NCI-H2171 (cell line): ENCODE results near the gene SMARCAL1.
A peak's percentile ranks its signal among the peaks of the same experiment; 100 is the strongest.
"Not testable (repeated sequence)": the region's sequence is repeated elsewhere in the genome, so short reads cannot be mapped to it uniquely, and the experiment has no call there.

Experiments
- DNase-seq: peaks from one replicate; lab custom pipeline; 2025; lab: John Stamatoyannopoulos, UW

The SMARCAL1 gene

DNA sequence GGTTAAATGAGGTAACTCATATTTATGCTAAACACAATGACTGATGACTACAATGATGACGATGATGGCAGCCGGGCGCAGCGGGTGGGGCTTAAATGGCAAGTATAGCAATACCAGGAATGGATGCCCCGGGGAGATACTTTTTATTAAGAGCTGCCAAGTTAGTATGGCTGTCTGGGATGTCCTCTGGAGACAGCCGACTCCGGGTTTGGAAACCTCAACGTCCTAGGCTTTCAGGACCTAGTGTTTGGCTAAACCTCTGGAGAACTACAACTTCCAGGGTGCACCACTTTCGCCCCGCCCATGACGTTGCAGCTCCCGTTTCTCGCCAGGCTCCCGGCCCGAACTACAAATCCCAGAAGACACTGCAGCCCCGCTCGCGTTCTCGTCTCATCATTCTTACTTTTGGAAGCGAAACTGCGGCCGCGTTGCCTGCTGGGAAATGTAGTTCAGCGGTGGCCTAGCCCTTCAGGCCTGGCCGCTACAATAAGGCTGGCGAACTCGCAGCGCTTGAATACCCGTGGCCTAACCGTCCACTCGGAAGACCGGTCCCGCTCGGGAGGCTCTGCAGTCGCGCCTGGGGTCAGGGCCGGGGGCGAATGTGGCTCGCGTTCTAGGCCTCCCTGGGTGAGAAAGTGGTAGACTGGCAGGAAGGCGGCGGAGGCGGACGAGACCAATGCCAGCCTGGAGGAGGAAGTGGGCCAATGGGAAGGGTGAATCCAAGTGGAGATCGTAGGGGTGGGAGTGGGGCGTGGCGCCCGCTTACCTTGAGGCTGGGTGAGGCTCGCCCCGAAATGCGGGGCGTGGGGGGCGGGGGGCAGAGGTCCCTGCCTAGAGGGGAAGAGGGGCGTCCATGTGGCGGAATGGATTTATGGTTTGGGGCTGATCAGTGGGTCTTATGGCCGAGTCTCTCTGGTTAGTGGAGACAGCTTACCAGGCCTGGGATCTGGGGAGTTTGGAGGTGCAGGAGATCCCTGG is at the start of gene SMARCAL1:
SMARCAL1 (plus strand) TSS at position 463 of the 978 bp plus-strand sequence. CDS start 2,221 bp downstream, outside the sequence.
- peak; percentile 99 for DNase-seq

DNA sequence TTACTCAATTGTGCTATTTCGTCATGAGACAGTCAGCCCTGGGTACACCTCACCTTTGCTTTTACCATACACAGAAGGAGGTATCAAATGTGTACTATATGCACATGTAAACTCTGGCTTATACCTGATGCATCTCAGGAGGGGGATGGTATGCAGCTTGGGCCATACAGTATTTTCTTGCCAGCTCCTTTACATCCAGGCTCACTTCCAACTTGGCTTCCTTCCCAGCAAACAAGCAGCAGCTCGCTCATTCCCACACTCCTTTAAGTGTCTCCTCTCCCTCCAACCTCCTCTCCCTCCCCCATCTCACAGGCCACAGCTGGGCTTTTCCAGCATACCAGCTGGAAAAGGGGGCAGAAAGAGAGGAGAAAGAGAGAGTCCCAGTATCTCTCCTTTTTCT is 49.6 kb upstream of the SMARCAL1 start:
- DNase-seq: peak; percentile 88

DNA sequence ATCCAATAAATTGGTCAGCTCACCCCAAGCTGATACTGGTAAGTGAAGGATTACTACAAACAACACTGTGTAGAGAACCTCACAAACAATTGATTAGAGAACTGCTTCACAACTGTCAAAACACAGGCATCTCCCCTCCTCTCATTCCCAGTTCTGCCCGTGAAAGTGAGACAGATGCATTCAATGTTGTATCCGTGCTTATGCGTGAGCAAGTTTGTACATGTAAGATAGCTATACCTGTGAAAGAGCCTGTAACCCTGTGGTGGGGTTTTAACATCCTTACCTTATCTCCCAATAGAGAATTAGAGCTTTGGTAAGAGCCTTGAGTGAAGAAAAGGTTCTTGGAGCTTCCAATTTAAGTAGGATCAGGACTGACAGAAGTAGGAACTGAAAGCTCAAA is 49.1 kb upstream of the SMARCAL1 start:
- no peak for DNase-seq

DNA sequence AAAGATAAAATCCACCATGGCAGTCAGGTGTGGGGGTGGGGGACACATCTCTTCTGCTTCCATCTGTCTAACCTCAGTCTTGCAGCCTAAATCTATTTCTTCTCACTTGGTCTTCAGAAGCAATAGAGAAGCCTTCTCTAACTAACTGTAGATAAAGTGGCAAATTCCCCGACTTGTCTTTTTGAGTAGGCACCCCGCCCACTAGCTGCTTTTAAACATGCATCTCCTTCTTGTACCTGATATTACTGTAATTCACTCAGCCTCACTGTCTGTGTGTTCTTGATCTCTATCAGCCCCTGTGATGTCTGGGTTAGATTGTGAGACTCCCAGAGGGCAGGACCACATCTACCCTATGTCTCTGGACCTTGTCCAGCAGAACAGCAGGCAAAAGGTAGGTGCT is 46.8 kb upstream of the SMARCAL1 start:
- no peak for DNase-seq

DNA sequence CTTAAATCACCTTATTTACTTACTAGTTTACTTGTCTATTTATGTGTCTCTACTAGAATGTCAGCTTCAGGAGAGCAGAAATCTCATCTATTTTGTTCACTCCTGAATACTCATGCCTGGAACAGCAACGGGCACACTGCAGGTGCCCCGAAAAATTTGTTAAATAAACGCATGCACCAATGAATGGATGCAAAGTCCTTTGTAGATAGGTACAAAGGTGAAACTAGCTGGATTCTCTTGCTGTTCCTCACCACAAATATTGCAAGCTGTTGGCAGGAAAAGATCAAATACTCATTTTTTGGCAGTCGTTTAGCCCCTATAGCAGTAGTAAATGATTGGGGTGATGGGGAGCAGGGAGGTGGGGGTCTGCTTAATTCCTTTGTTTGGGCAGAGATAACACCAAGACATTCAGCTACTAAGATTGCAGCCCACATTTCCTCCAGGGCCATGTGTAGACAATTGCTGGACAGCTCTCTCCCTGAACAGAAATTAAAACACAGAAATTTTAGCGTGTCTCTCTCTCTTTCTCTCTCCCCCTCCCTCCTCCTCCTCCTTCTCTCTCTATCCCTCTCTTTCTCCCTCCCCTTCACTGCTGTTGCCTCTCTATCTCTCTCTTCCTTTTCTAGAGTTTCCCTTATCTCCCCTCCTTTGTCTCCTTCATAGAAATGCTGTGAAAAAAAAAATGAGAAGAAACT is 45.4 kb upstream of the SMARCAL1 start:
- DNase-seq: no peak

DNA sequence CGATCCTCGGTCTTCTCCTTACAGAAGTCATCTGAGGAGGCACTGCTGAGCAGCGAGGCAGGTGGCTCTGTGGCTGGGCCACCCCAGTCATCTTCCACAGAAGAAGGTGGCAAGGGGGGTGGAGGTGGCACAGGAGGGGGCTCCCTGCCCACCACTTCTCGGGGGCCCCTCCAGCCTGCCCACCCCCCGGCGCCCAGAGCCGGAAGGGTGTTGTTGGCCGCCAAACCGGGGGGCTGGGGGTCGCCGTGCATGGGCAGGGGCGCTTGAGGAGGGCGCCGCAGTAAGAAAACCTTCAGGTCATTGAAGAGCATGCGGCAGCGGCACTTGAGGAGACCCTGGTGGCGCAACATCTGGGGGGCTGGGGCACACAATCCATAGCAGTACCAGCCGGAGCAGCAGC is 42.5 kb upstream of the SMARCAL1 start:
- no peak for DNase-seq

DNA sequence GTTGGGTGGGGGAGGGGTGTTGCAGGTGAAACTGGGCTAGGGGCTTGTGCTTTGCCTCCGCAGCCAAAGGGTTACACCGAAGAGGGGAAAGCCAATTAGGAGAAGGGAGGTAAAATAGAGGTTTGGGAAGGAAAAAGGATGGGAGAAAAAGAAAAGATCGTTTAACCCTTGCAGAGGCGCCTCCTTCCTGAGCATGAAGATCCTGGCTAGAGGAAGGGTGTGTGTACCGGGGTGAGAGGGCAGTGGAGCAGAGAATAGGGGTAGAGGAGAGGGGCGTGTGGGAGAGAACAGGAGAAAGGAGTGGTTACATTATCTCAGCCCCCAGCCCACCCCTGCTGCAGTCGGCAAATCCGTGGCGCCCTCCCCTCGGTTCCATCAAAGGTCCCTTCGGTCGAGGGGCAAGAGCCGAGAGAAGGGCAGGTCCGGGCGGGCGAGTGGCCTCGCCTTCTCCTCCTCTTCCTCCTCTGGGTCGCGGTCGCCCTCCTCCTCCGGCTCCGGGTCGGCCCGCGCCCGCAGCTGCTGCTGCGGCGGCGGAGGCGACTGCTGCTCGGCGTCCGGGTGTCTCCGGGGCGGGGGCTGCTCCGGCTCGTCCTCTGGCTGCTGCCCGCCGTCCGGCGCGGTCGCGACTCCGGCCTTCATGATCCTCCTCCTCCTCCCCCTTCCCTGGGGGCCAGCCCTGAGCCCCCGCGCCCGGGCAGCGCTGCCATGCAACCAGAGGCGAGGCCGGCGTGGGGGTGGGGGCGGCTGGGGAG is 41.1 kb upstream of the SMARCAL1 start:
- no peak for DNase-seq

DNA sequence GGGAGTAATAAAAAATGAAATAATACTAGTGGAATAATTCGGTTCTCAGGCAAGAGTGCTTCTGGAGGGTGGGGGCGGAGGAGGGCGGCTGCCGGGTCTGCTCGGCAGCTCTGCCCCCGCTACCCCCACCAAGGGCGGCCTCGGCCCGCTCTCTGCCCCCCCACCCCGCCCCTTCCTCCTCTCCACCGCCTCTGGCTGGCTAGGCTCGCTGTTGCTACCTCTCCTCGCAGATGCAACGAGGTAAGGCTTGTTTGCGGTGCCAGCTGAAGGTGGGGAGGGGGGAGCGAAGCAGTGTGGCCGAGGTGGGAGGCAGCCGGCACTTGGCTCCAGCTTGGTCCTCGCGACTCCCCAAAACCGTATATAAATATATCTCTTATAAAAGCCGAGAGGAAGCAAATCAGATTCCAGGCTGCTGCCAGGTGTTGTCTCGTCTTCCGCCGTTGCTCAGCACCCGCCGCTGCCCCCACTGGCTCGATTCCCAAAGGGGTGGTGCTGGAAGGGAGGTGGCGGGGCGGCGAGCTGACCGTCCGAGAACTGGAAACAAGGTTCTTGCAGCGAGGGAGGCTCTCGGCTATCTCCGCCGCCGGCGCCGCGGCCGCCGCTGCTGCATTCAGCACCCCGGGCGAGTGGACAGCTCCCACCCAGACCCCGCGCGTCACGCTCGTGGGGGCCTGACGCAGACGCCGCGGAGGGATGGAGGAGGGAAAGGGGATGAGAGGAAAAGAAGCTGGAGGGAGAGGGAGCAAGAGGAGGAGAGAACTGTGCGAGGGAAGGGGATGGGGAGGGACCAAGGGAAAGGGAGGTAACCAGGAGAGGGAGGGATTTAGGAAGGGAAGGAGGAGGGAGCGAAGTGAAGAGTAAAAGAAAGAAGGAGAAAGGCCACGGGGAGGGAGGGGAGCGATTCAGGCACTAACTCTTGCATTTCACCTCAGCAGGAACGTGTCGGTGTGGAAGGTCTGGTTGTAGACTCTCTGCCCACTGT is 40.3 kb upstream of the SMARCAL1 start, which contains the start of gene MARCHF4:
MARCHF4 (minus strand) TSS at position 763 of the 982 bp plus-strand sequence. CDS start 2,223 bp downstream, outside the sequence.
- DNase-seq: peak; percentile 41

DNA sequence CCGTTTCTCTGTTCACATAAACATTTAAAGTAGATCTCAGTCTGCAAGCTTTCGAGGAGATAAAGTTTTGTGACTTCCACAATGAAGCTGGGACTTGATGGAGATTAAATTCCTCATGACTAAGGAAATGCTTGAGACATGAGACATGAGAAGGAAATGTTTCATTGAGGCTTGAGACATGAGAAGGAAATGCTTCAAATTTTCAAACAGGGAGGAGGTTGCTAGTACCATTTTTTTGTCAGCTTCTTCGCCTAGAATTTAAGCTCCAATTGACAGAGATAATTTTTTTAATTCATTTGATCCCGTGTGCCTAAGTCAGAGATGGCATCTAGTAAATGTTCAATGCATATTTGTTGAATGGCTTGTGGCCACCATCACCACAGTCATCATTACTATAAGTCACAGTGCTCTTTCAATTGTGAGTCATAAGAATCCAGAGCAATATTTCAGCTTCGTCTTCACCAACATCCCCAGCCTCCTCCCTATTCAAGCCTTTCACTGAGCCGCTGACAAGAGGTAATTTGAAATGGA is 39.5 kb upstream of the SMARCAL1 start:
- DNase-seq: no peak

DNA sequence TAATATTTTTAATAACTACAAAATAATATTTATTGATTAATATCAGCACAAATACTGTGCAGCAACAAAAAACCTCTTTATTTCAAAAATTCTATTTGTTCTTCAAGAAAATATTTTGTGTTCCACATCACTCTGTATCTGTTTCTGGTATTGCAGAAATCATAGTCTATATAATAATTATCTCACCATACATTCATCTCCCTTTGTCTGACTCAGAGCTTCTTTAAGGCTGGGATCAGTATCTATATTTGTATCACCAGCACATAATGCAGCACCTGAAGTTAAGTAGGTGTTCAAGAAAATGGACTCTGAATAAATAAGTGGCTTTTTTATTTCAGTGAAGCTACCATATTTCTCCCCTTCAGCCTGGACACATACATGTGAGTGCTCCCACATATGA is 38.4 kb upstream of the SMARCAL1 start:
- no peak for DNase-seq

DNA sequence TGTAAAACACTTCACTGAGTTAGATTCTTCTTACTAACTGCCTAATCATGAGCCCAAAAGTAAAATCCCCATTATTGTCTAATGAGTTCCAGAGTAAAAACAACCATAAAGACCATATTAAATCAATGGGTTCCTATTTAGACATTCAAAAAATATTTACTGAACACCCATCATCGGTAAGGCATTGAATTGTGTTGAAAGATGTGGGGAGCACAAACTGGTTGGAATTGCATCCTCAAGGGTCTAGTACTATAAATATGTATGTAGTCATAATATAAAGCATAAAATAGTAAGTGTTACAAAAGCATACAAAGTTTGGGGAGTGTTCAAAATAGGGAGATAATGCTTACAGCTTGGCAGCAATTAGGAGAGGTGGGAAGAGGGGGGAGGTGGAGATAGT is 37.0 kb upstream of the SMARCAL1 start:
- no peak for DNase-seq

DNA sequence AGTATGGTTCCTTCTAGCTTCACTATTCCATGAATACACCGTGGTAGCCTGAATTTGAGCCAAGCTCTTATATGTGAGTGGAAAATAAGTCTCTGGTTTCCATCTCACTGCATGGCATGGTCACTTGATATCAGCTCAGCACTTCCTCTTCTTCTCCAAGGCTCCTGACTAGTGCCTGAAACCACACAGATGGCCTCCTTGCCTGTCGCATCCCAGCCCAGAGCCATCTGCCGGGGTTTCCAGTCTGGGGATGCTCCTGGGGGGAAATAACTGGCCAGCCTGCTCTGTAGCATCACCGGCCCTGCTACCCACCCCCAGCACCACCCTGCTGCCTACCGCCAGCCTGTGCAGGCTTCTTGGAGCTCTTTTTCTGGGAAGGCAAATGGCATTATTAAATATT is 32.3 kb upstream of the SMARCAL1 start:
- DNase-seq: peak; percentile 38

DNA sequence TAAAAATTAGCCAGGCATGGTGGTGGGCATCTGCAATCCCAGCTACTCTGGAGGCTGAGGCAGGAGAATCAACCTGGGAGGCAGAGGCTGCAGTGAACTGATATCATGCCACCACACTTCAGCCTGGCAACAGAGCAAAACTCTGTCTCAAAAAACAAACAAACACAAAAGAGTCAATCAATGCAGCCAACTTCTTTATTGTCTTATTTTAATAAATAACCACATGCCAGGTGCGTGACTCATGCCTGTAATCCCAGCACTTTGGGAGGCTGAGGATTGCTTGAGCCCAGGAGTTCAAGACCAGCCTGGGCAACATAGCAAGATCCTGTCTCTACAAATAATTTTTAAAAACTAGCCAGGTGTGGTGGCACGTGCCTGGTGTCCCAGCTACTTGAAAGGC is 27.9 kb upstream of the SMARCAL1 start:
- DNase-seq: not testable (repeated sequence)

DNA sequence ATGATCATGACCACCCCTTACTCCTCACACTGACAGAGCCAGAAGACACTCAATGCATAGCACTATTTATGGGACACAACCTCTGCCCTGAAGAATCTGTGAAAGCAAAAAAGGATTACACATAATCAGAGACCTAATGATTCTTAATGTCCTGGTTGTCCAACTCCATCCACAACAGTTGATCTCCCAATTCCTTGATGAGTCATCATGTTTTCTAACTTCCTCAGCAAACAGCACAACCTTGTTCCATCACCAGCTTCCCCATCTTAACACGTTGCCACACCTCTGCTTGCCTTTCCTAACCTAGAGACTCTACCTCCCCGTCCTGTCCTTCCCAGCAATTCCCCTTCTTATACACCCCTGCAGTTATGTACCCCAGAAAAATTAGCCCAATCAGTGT is 26.8 kb upstream of the SMARCAL1 start:
- no peak for DNase-seq

DNA sequence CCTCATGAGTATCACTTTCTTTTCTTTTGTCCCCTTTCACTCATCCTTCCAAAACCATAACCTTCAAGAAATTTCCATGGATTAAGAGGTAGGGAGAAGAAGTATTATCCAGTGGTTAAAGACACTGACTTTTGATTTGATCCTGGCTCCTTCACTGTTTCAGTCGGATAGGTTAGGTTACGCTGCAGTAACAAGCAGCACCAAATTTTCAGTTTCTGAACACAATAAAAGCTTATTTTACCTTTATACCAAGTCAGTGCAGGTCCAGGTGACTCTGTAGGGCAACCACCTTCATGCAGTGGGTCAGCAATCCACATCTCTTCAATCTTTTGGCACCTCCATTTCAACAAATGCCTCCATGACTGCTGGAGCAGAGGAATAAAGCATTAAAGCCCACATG is 25.0 kb upstream of the SMARCAL1 start:
- DNase-seq: no peak

DNA sequence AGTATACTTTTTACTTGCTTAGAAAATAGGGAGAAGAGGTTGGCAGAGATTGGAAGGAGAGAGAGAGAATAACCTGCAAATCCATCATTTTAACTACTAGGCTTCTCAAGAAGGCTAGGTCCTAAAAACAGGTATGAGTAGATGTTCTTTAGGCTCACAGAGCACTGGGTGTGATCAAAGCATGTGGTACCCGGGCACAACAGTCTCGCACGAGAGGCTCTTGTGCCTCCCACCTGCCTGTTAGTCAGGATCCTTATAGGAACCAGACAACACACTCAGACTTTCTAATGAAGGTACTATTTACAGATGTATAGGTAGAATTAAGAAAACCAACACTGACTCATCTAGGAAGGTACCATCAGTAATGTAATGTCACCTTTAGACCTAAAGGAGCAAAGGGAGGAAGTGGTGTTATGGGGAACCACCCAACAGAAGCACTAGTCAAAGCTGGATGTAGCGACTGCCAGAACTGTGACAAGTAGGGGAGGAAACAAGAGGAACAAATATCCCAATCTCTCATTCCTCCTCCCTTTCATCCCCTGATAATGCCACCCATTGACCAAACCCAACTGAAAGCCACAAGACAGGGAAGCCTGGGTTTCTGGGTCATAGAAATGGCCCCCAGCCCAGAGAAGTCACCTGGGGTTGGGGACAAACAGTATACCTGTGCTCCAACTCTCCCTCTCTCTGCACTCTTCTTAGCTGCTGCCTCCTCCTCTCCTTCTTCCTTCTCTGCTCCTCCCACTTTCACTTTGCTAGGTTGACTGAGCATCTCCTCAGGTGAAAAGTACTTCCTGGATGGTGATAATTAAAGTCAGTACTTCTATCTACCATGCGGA is 24.0 kb upstream of the SMARCAL1 start:
- no peak for DNase-seq

DNA sequence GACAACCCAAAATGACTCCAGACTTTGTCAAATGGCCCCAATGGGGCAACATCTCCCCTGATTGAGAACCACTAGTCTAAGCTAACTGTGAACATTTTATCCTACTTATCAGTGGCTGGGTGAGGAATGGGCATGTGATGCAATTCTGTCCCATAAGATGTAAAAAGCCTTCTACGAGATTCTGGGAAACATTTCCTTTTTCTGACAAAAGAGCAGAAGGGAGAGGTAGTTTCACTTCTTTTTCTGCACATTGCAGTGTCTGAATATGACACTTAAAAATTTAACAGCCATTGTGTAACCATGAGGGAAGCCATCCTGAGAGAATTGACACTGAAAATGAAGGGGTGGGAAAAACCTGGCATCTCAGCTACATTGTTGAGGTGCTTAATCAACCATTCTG is 22.7 kb upstream of the SMARCAL1 start:
- DNase-seq: no peak

DNA sequence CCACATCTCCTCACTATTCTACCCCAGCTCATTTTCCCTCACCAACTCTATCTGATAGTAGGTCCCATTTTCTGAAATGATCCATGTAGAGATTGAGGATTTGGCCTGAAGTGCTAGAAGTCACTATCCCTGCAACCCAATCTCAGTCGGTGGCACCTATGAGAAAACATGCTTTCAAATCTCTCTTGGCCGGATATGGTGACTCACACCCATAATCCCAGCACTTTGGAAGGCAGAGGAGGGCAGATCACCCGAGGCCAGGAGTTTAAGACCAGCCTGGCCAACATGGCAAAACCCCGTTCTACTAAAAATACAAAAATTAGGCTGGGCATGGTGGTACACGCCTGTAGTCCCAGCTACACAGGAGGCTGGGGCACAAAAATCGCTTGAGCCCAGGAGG is 20.9 kb upstream of the SMARCAL1 start:
- no peak for DNase-seq

DNA sequence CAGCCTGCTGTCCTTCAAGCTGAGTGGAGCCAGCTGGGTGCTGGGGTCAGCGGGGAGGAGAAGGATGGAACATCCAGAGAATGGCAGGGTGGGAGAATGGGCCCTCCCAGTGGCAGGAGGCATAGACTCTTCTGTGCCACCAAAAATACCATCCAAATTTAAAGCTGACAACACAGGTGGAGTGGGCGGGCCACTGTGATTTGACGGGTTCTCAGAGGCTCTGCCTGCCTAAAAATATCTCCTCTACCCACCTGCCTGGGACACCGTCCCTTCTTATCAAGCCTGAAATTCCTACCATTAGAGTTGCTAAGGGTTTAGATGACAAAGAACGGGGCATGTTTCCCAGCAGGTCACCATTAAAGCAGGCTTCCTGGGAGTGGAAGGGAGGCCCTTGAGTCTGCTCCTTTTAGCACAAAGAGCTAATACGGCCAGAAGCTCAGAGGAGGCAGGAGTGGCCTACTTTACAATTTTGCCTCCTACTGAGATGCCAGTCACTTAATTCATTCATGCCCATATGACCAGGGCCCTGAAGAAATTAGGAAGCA is 20.2 kb upstream of the SMARCAL1 start:
- no peak for DNase-seq
